ENCODE measurements around the gene LY6G6F. TPM values are rescaled to one million over a fixed set of nuclear protein-coding genes. Genes with fewer than 3 reads are reported as not detected.

Gene LY6G6F
- total and polyA plus RNA-seq, 10 of the 15 experiments (the other 5 are each of a cell fraction or from before 2014, with no cell fraction given) = not detected

- 0 out of 2 replicates have a peak, but pooled peaks have one; percentile 27 for TF ChIP-seq ZNF687 (IDR thresholded peaks at IDR 0.05)
- peak; percentile 86 for TF ChIP-seq E2F4 (IDR thresholded peaks at IDR 0.05; ENCODE audit: low read depth, low read length)
- TF ChIP-seq RELB (IDR thresholded peaks at IDR 0.05; ENCODE audit: low read depth) = peak; percentile 69; the same call in 1 of the 2 replicates
- TF ChIP-seq FOXK2 (IDR thresholded peaks at IDR 0.05) = peak; percentile 81
- peak; percentile 58; the same call in 1 of the 2 replicates for TF ChIP-seq MXI1 (IDR thresholded peaks at IDR 0.05; ENCODE audit: low read depth, low read length)
- 0 out of 2 replicates have a peak, but pooled peaks have one; percentile 46 for TF ChIP-seq ZNF207 (IDR thresholded peaks at IDR 0.05; ENCODE audit: borderline replicate concordance)
- peak; percentile 10; the same call in 1 of the 2 replicates for TF ChIP-seq TBL1XR1 (IDR thresholded peaks at IDR 0.05; ENCODE audit: low read depth, low read length)
- TF ChIP-seq ZNF274 (IDR thresholded peaks at IDR 0.05; ENCODE audit: insufficient read depth, insufficient read length) = no peak
- TF ChIP-seq MYC (IDR thresholded peaks at IDR 0.05; ENCODE audit: insufficient read depth, insufficient read length, insufficient replicate concordance, low read length, severe bottlenecking) = no peak
- no peak for TF ChIP-seq IRF3 (IDR thresholded peaks at IDR 0.05)
- peak; percentile 72 for TF ChIP-seq NRF1 (conservative IDR thresholded peaks at IDR 0.05; ENCODE audit: low read depth, low read length)
- TF ChIP-seq BHLHE40 (IDR thresholded peaks at IDR 0.05; ENCODE audit: borderline replicate concordance in 1 of 2, low read depth in 2 of 2, low read length in 1 of 2) = peak; percentile 63 to 81
- peak; percentile 44; the same call in 1 of the 2 replicates for TF ChIP-seq CREB1 (IDR thresholded peaks at IDR 0.05; ENCODE audit: low read depth)
- peak; percentile 70; the same call in 1 of the 2 replicates for TF ChIP-seq MAX (IDR thresholded peaks at IDR 0.05; ENCODE audit: low read depth, low read length)
- TF ChIP-seq SREBF2 (IDR thresholded peaks at IDR 0.05; ENCODE audit: low read length) = no peak
- TF ChIP-seq CBX5 (IDR thresholded peaks at IDR 0.05; ENCODE audit: low read depth) = no peak
- peak; percentile 70 for TF ChIP-seq IKZF1 (conservative IDR thresholded peaks at IDR 0.05)
- TF ChIP-seq CEBPB (IDR thresholded peaks at IDR 0.05; ENCODE audit: borderline replicate concordance in 1 of 2, low read depth in 2 of 2, low read length in 2 of 2) = no peak
- TF ChIP-seq SPI1 (IDR thresholded peaks at IDR 0.05; ENCODE audit: borderline replicate concordance, insufficient read depth, low read depth, low read length) = peak; percentile 75; the same call in 1 of the 2 replicates
- peak; percentile 54 for TF ChIP-seq HCFC1 (IDR thresholded peaks at IDR 0.05; ENCODE audit: low read length)
- TF ChIP-seq BCL11A (IDR thresholded peaks at IDR 0.05; ENCODE audit: low read depth, low read length) = no peak
- 0 out of 2 replicates have a peak, but pooled peaks have one; percentile 50 for TF ChIP-seq FOXM1 (IDR thresholded peaks at IDR 0.05; ENCODE audit: low read depth, low read length)
Measured at GRCh38 chr6:31664790-31665500, 41.7 kb upstream of the LY6G6F start, which contains the start of gene GPANK1 (continued).

Data from GM12878 (cell line).